Measurements from ENCODE around the gene PLXNA4. TPM values are rescaled to one million over a fixed set of nuclear protein-coding genes. Genes with fewer than 3 reads are reported as not detected.

The PLXNA4 gene
- total and polyA plus RNA-seq, 3 donors from 2014 or later = 3.4 to 5.5 (median 3.8) TPM

DNA sequence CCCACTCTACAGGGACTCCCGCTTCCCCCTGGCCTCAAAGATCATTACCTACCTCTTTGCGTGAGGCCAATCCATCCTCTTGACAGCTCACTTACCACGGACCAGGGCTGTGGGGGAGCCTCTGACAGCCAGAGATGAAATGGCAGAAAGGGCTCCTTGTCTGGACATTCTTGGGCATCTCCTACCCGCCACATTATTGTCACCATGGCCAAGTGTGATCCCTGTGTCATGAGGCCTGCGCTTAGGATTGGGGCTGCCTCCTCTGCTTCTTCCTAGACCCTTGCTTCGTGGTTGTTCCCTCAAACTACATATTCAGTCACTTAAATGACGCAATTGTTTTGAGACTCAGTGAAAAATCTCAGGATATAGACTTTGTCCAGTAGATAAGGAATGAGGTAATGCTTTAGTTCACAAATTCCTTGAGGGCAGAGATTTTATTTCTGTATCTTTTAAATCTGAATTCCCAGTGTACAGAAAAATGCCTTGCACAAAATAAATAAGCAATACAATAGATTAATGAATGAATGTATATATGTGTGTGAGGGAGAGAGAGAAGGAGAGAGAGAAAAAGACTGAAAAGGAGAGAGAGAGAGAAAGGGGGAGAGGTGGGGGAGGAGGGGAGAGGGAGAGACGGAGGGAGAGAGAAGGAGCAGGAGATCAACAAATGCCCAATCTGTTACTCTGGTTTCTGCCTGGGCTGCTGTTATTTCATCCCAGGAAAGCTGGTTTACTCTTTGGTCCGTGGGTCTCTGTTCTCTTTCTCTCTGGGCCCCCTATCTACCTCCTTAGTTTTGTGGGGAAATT lies 159.0 kb downstream of the PLXNA4 start:
- TF ChIP-seq, protein P1, sequence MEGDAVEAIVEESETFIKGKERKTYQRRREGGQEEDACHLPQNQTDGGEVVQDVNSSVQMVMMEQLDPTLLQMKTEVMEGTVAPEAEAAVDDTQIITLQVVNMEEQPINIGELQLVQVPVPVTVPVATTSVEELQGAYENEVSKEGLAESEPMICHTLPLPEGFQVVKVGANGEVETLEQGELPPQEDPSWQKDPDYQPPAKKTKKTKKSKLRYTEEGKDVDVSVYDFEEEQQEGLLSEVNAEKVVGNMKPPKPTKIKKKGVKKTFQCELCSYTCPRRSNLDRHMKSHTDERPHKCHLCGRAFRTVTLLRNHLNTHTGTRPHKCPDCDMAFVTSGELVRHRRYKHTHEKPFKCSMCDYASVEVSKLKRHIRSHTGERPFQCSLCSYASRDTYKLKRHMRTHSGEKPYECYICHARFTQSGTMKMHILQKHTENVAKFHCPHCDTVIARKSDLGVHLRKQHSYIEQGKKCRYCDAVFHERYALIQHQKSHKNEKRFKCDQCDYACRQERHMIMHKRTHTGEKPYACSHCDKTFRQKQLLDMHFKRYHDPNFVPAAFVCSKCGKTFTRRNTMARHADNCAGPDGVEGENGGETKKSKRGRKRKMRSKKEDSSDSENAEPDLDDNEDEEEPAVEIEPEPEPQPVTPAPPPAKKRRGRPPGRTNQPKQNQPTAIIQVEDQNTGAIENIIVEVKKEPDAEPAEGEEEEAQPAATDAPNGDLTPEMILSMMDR (IDR thresholded peaks at IDR 0.05) = no peak
- no peak for TF ChIP-seq POLR2A (IDR thresholded peaks at IDR 0.05)
- 86 to 90% methylated on average over 9 of the region's 9 CpGs for WGBS, 2 donors
- intact Hi-C loops (cut with DNase I; ENCODE audit: low total_unique reads) = no loop called here

DNA sequence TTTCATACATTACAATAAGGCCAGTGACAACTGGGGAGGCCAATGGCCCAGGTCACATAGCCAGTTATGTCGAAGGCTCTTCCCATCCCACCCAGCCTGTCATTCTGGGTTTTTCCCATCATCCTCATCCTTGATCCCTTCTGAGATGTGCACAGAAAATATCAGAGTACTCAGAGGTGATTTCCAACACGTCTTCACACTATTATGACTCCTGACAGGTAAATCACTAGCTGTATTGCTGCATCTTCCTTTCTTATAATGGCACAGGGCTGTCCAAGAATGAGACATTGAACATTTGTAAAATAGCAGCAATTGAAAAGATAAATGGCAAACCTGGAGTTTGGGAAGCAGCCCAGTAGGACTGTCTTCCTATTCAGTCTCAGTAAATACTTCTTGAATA lies 159.9 kb downstream of the PLXNA4 start:
- H3K27me3 ChIP-seq = no peaks in the 10 kb centered on the region
- H3K4me1 ChIP-seq = no peaks in the 10 kb centered on the region
- intact Hi-C loops (cut with DNase I; ENCODE audit: low total_unique reads) = no loop called here
- H3K27ac ChIP-seq = no peak overlapping the region
- TF ChIP-seq POLR2A (IDR thresholded peaks at IDR 0.05) = no peak
- TF ChIP-seq, protein P1 (IDR thresholded peaks at IDR 0.05) = no peak
- no peak for DNase-seq
- H3K36me3 ChIP-seq (ENCODE audit: low read depth, missing control alignments) = no peaks in the 10 kb centered on the region
- H3K9me3 ChIP-seq = no peaks in the 10 kb centered on the region
- 95 to 96% methylated on average over 2 of the region's 2 CpGs for WGBS, 2 donors
- no peak overlapping the region for H3K4me3 ChIP-seq

More for the DNA sequence above, 159.0 kb downstream of the PLXNA4 start:
- DNase-seq = no peak
- Histone ChIP-seq H3K27me3 (no peaks in the 10 kb centered on the region), H3K4me1 (no peaks in the 10 kb centered on the region), H3K9me3 (no peaks in the 10 kb centered on the region), H3K27ac (no peak overlapping the region), H3K36me3 (ENCODE audit: low read depth, missing control alignments) (no peaks in the 10 kb centered on the region), H3K4me3 (no peak overlapping the region)

DNA sequence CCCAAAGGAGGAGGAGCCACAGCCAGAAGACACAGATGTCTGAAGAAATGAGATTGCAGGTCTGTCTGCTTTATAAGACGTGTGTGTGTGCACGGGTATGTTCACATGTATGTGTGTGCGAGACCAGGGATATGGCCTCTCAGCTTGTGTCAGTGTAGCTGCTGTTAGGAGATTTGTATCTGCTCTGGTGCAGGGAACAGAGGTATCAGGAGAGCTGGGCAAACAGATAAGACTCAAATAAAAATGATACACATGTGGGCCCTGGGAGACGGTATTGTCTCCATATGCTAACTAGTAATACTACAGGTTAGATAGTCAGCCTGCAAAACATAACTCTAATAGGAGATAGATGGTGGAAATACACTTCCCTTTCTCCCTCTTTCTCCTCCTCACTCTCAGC lies 161.0 kb downstream of the PLXNA4 start:
- no peaks in the 10 kb centered on the region for H3K27me3 ChIP-seq
- H3K4me3 ChIP-seq = no peak overlapping the region
- H3K9me3 ChIP-seq = no peaks in the 10 kb centered on the region
- no peaks in the 10 kb centered on the region for H3K36me3 ChIP-seq (ENCODE audit: low read depth, missing control alignments)
- WGBS, 2 donors = 92 to 94% methylated on average over 4 of the region's 4 CpGs
- intact Hi-C loops (cut with DNase I; ENCODE audit: low total_unique reads) = no loop called here
- H3K4me1 ChIP-seq = no peaks in the 10 kb centered on the region
- no peak overlapping the region for H3K27ac ChIP-seq
- no peak for TF ChIP-seq POLR2A (IDR thresholded peaks at IDR 0.05)
- TF ChIP-seq, protein P1 (IDR thresholded peaks at IDR 0.05) = no peak
- DNase-seq = no peak

DNA sequence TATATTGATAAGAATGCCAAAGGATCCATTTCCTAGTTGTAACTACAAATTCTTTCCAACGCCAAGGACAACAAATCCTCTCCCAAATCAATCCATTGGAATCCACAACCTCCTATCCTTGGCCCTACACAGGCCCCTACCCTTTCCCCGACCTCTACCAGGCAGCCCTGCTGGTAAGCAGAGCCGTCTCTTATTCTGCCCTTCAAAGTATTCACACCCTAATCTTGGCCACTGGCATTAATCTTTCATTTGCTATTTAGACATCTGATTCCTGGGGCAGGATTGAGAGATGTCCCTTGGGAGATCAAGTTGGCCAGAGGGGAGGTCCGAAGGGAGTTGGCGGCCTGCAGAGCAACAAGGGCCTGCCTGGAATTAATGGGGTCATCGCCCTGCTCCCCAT lies 161.4 kb downstream of the PLXNA4 start:
- Histone ChIP-seq H3K36me3 (ENCODE audit: low read depth, missing control alignments) (no peaks in the 10 kb centered on the region), H3K27me3 (no peaks in the 10 kb centered on the region), H3K4me3 (no peak overlapping the region), H3K27ac (no peak overlapping the region), H3K4me1 (no peaks in the 10 kb centered on the region), H3K9me3 (no peaks in the 10 kb centered on the region)
- TF ChIP-seq POLR2A (IDR thresholded peaks at IDR 0.05) = no peak
- TF ChIP-seq, protein P1 (IDR thresholded peaks at IDR 0.05) = no peak
- WGBS, 2 donors = 87 to 90% methylated on average over 6 of the region's 6 CpGs
- intact Hi-C loops (cut with DNase I; ENCODE audit: low total_unique reads) = no loop called here
- DNase-seq = no peak

DNA sequence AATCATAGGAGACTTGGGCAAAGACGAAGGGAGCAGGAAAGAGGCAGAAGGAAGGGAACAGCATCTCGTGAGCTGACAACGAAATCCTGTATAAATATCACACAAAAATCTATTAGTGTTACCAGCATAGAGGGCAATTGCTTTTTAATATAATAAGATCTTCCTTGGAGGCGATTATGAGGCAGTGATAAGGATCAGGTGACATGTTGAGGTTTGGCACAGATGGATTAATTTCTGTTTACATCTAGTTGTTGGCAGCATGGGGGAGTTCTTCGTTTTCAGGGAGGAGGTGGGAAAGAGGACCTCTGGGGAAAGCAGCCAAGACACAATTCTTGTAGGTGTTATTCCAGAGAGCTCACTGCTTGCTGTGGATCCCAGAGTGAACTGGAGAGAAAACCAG lies 163.8 kb downstream of the PLXNA4 start:
- no peak overlapping the region for H3K4me3 ChIP-seq
- DNase-seq = no peak
- intact Hi-C loops (cut with DNase I; ENCODE audit: low total_unique reads) = no loop called here

More for the DNA sequence above, 163.8 kb downstream of the PLXNA4 start:
- TF ChIP-seq POLR2A (IDR thresholded peaks at IDR 0.05) = no peak
- TF ChIP-seq, protein P1 (IDR thresholded peaks at IDR 0.05) = no peak
- Histone ChIP-seq H3K36me3 (ENCODE audit: low read depth, missing control alignments) (no peaks in the 10 kb centered on the region), H3K27me3 (no peaks in the 10 kb centered on the region), H3K27ac (no peak overlapping the region), H3K9me3 (no peaks in the 10 kb centered on the region), H3K4me1 (no peaks in the 10 kb centered on the region)
- WGBS, 2 donors = 75 to 84% methylated on average over 5 of the region's 5 CpGs
